ENCODE data around the gene COP1. TPM values are rescaled to one million over a fixed set of nuclear protein-coding genes. Genes with fewer than 3 reads are reported as not detected.

The COP1 gene
- polyA plus RNA-seq, 3 donors, result 44.0 to 74.2 (median 68.6) TPM

DNA sequence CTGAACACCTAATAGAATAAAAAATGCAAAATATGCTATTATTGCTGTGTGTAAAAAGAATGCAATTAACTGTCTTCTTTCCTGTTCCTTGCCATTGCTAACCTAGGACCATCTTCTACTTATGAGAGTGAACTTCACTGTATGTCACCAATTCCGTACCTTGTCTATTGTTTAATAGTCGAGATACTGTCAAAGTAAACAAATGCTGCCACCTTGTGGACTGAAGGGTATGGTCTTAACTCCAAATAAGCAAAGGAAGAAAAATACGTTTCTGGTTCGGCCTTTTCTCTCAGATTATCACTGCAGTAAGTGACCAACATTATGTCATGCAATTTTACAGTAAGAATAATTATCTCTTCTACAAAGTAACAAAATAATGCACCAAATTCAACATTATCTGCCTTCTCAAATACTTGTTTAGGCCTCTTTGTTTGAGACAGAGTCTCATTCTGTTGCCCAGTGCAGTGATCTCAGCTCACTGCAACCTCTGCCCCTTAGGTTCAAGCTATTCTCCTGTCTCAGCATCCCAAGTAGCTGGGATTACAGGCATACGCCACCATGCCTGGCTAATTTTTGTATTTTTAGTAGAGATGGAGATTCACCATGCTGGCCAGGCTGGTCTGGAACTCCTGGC, 133.4 kb downstream of the COP1 start:
- H3K36me3 Mint-ChIP-seq, result peaks cover 63 to 84% of the 10 kb centered on the region in 2 donors
- Histone ChIP-seq H4K20me1 (ENCODE audit: insufficient read depth, low read length) (peaks cover 90% of the 10 kb centered on the region), H3K4me1 (ENCODE audit: control insufficient read depth in 1 of 2, insufficient read depth in 2 of 2, low read length in 2 of 2) (no peaks in the 10 kb centered on the region), H3K9ac (ENCODE audit: insufficient read depth, low read length, poor library complexity, severe bottlenecking) (no peak overlapping the region), H2AFZ (ENCODE audit: insufficient read depth, low read depth, low read length, poor library complexity, severe bottlenecking) (no peak overlapping the region), H3K27ac (ENCODE audit: low read depth in 1 of 2, low read length in 2 of 2) (no peak overlapping the region), H3K9me3 (replicated peaks in 1 of 2; ENCODE audit: control insufficient read depth in 1 of 2, insufficient read depth in 1 of 2, low read length in 2 of 2) (peaks cover 0 to 11% of the 10 kb centered on the region in 2 donors), H3K27me3 (ENCODE audit: control insufficient read depth in 2 of 2, insufficient read depth in 2 of 2, low read length in 2 of 2) (no peaks in the 10 kb centered on the region), H3K36me3 (replicated peaks in 1 of 2; ENCODE audit: control insufficient read depth in 1 of 2, insufficient read depth in 2 of 2, low read length in 2 of 2) (peaks cover 42 to 93% of the 10 kb centered on the region in 2 donors), H3K4me2 (replicated peaks; ENCODE audit: extremely low read depth, low read length, poor library complexity, severe bottlenecking) (no peak overlapping the region), H3K79me2 (ENCODE audit: insufficient read depth, low read length) (peaks cover 30% of the 10 kb centered on the region), H3K4me3 (replicated peaks in 1 of 3; ENCODE audit: low read depth in 2 of 3, low read length in 3 of 3) (no peak overlapping the region)
- intact Hi-C loops (cut with micrococcal nuclease), result no loop called here
- H3K4me3 Mint-ChIP-seq, result no peak overlapping the region
- no peaks in the 10 kb centered on the region for H3K4me1 Mint-ChIP-seq
- TF ChIP-seq, protein P1, sequence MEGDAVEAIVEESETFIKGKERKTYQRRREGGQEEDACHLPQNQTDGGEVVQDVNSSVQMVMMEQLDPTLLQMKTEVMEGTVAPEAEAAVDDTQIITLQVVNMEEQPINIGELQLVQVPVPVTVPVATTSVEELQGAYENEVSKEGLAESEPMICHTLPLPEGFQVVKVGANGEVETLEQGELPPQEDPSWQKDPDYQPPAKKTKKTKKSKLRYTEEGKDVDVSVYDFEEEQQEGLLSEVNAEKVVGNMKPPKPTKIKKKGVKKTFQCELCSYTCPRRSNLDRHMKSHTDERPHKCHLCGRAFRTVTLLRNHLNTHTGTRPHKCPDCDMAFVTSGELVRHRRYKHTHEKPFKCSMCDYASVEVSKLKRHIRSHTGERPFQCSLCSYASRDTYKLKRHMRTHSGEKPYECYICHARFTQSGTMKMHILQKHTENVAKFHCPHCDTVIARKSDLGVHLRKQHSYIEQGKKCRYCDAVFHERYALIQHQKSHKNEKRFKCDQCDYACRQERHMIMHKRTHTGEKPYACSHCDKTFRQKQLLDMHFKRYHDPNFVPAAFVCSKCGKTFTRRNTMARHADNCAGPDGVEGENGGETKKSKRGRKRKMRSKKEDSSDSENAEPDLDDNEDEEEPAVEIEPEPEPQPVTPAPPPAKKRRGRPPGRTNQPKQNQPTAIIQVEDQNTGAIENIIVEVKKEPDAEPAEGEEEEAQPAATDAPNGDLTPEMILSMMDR (IDR thresholded peaks at IDR 0.05), result peak; percentile 75
- no CpG with 5 or more reads among the region's 5 CpGs for WGBS (ENCODE audit: insufficient coverage)
- peaks cover 0 to 1% (median 0%) of the 10 kb centered on the region in 3 donors for H3K27me3 Mint-ChIP-seq (ENCODE audit: low read depth in 3 of 3)
- peaks cover 6 to 20% (median 9%) of the 10 kb centered on the region in 7 donors for H3K9me3 Mint-ChIP-seq
- peak in 2 of 3 donors; percentile 19 to 26 for DNase-seq
- peak overlapping the region in 2 of 7 donors; percentile 22 to 38 for H3K27ac Mint-ChIP-seq

DNA sequence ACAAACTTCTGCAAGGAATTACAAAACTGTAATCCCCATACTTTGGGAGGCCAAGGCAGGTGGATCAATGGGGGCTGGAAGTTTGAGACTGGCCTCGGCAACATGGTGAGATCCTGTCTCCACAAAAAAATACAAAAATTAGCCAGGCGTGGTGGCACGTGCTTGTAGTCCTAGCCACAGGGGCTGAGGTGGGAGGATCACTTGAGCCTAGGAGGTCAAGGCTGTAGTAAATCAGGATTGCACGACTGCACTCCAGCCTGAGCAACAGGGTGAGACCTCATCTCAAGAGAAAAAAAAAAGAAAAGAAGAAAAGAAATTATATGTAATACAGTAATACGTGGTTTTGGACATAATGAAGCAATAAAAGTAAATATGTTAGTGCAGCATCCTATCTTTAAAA, 138.2 kb downstream of the COP1 start:
- peaks cover 18% of the 10 kb centered on the region for H3K79me2 ChIP-seq (ENCODE audit: insufficient read depth, low read length)
- H4K20me1 ChIP-seq (ENCODE audit: insufficient read depth, low read length), result peaks cover 86% of the 10 kb centered on the region
- no peaks in the 10 kb centered on the region for H3K4me1 Mint-ChIP-seq
- H3K4me2 ChIP-seq (replicated peaks; ENCODE audit: extremely low read depth, low read length, poor library complexity, severe bottlenecking), result no peak overlapping the region
- intact Hi-C loops (cut with micrococcal nuclease), result no loop called here
- no peaks in the 10 kb centered on the region for H3K27me3 ChIP-seq (ENCODE audit: control insufficient read depth in 2 of 2, insufficient read depth in 2 of 2, low read length in 2 of 2)
- H3K36me3 ChIP-seq (replicated peaks in 1 of 2; ENCODE audit: control insufficient read depth in 1 of 2, insufficient read depth in 2 of 2, low read length in 2 of 2), result peaks cover 39 to 88% of the 10 kb centered on the region in 2 donors
- no peak overlapping the region for H3K9ac ChIP-seq (ENCODE audit: insufficient read depth, low read length, poor library complexity, severe bottlenecking)
- TF ChIP-seq, protein P1 (IDR thresholded peaks at IDR 0.05), result no peak
- no peaks in the 10 kb centered on the region for H3K4me1 ChIP-seq (ENCODE audit: control insufficient read depth in 1 of 2, insufficient read depth in 2 of 2, low read length in 2 of 2)
- no peak overlapping the region for H3K27ac ChIP-seq (ENCODE audit: low read depth in 1 of 2, low read length in 2 of 2)
- peaks cover 0 to 8% (median 0%) of the 10 kb centered on the region in 7 donors for H3K9me3 Mint-ChIP-seq
- H2AFZ ChIP-seq (ENCODE audit: insufficient read depth, low read depth, low read length, poor library complexity, severe bottlenecking), result no peak overlapping the region
- no peak for DNase-seq
- H3K27ac Mint-ChIP-seq, result peak overlapping the region in 2 of 7 donors; percentile 4 to 32
- H3K36me3 Mint-ChIP-seq, result peaks cover 53 to 72% of the 10 kb centered on the region in 2 donors
- WGBS (ENCODE audit: insufficient coverage), result no CpG with 5 or more reads among the region's 5 CpGs
- no peaks in the 10 kb centered on the region for H3K27me3 Mint-ChIP-seq (ENCODE audit: low read depth in 3 of 3)
- no peak overlapping the region for H3K4me3 ChIP-seq (replicated peaks in 1 of 3; ENCODE audit: low read depth in 2 of 3, low read length in 3 of 3)
- no peaks in the 10 kb centered on the region for H3K9me3 ChIP-seq (replicated peaks in 1 of 2; ENCODE audit: control insufficient read depth in 1 of 2, insufficient read depth in 1 of 2, low read length in 2 of 2)
- H3K4me3 Mint-ChIP-seq, result no peak overlapping the region

Data from CD14-positive monocyte (primary cell).